PC-9 (cell line): Measurements from ENCODE around the gene IGFBP6.

Source experiments
- CTCF ChIP-seq: fragments of 200-600 bp; sonication (generic); conservative IDR thresholded peaks from 2 replicates; pipeline ENCODE4 v1.6.1; 2017; ENCODE audit warnings: mixed run types, antibody characterized with exemption, mild to moderate bottlenecking, moderate library complexity
- EZH2 ChIP-seq: fragments of 200-600 bp; sonication (generic); IDR thresholded peaks from 2 replicates; pipeline ENCODE4 v1.8.0; 2017; ENCODE audit warnings: antibody characterized with exemption, low read depth

DNA sequence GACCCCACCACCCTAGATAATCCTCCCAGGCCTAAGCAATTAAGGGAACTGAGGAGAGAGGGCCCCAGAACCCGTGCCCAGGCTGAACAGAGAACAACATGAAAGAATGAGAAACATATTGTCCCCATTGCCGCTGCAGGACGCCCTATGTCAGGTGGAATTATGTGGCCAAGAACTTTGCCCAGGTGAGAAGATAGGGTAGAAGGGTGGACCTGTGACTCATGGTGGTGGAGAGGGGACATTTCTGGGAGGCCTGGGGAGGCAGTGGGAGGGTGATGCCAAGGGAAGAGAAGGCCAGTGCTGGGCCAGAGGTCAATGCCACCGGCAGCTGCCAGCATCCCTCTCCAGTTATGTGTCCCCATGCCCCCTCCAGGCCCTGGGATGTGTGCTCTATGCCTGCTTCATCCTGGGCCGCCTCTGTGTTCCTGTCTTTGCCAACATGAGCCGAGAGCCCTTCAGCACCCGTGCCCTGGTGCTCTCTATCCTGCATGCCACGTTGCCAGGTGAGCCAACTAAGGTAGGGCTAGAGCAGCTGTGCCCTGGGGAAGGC lies 21.4 kb downstream of the IGFBP6 start:
- no peak for TF ChIP-seq CTCF
- TF ChIP-seq EZH2, result no peak
